SU-DHL-6 (cell line): Measurements from ENCODE around the gene MT1B.

ENCODE experiments used
- H2AFZ ChIP-seq: fragments of 200-600 bp; sonication (generic); 2 replicates; pipeline ENCODE4 v1.6.1; 2014; ENCODE audit warnings: low read depth, mild to moderate bottlenecking, moderate library complexity, mixed read lengths, antibody characterized with exemption, low read length; ENCODE audit not compliant: severe bottlenecking
- H3F3A ChIP-seq: fragments of 200-600 bp; shearing (Covaris generic); 2 replicates; pipeline ENCODE4 v1.6.0; 2016; ENCODE audit warnings: antibody characterized with exemption, mild to moderate bottlenecking; ENCODE audit not compliant: insufficient read depth
- H3K27ac ChIP-seq: fragments of 200-600 bp; sonication (generic); 2 replicates; pipeline ENCODE4 v1.5.1; 2016; ENCODE audit warnings: low read depth, mild to moderate bottlenecking, low read length, moderate library complexity, mixed read lengths
- H3K27me3 ChIP-seq: fragments of 200-600 bp; sonication (generic), shearing (Covaris generic); 2 replicates; pipeline ENCODE4 v1.6.0; 2014; ENCODE audit warnings: mild to moderate bottlenecking, low read length
- H3K36me3 ChIP-seq: fragments of 200-600 bp; sonication (generic); 2 replicates; pipeline ENCODE4 v1.6.1; 2014; ENCODE audit warnings: mild to moderate bottlenecking, low read length, mixed read lengths
- H3K4me2 ChIP-seq: fragments of 300-600, 200-600 bp; shearing (Covaris generic), sonication (generic); 2 replicates; pipeline ENCODE4 v1.6.0; 2014; ENCODE audit warnings: low read length, low read depth, mild to moderate bottlenecking; ENCODE audit not compliant: poor library complexity, severe bottlenecking
- H3K4me3 ChIP-seq: fragments of 200-600 bp; sonication (generic); 2 replicates; pipeline ENCODE4 v1.5.1; 2014; ENCODE audit warnings: antibody characterized with exemption, low read length, mild to moderate bottlenecking, mixed read lengths; ENCODE audit not compliant: insufficient read depth, poor library complexity, severe bottlenecking
- H3K79me2 ChIP-seq: fragments of 200-600 bp; sonication (generic); 2 replicates; pipeline ENCODE4 v1.6.1; 2014; ENCODE audit warnings: mild to moderate bottlenecking, low read length, moderate library complexity; ENCODE audit not compliant: insufficient read depth
- H3K9ac ChIP-seq: fragments of 200-600 bp; sonication (generic); 2 replicates; pipeline ENCODE4 v1.7.0; 2014; ENCODE audit warnings: mild to moderate bottlenecking, low read length
- H3K9me2 ChIP-seq: fragments of 200-600 bp; sonication (generic); replicated peaks from 2 replicates; pipeline ENCODE4 v1.6.1; 2014; ENCODE audit warnings: low read length; ENCODE audit not compliant: insufficient read depth
- H3K9me3 ChIP-seq: fragments of 200-600 bp; sonication (generic); 2 replicates; pipeline ENCODE4 v1.6.1; 2014; ENCODE audit warnings: low read length, mixed read lengths; ENCODE audit not compliant: insufficient read depth
- H4K20me1 ChIP-seq: fragments of 200-600 bp; sonication (generic); 2 replicates; pipeline ENCODE4 v1.6.1; 2014; ENCODE audit warnings: low read depth, mild to moderate bottlenecking, antibody characterized with exemption, low read length, moderate library complexity, mixed read lengths
- CTCF ChIP-seq: fragments of 200-600 bp; sonication (generic); IDR thresholded peaks from one replicate; pipeline ENCODE4 v1.5.1; 2017; ENCODE audit warnings: antibody characterized with exemption, mild to moderate bottlenecking, low read length, moderate library complexity; ENCODE audit not compliant: insufficient read depth, poor library complexity, severe bottlenecking
- EZH2phosphoT487 ChIP-seq: fragments of 200-600 bp; sonication (generic), shearing (Covaris generic); conservative IDR thresholded peaks from 2 replicates; pipeline ENCODE4 v1.6.1; 2018; ENCODE audit warnings: mild to moderate bottlenecking, antibody characterized with exemption, low read length, moderate library complexity, mixed read lengths

Gene MT1B

GRCh38 chr16:56639045-56639444, 12.6 kb upstream of the MT1B start:
- no peak overlapping the region for H3K4me2 ChIP-seq
- no peaks in the 10 kb centered on the region for H3K9me3 ChIP-seq
- no peak overlapping the region for H3K9ac ChIP-seq
- no peak overlapping the region for H3K4me3 ChIP-seq
- H4K20me1 ChIP-seq = no peaks in the 10 kb centered on the region
- no peak for TF ChIP-seq EZH2phosphoT487
- TF ChIP-seq CTCF = no peak
- no peak overlapping the region for H2AFZ ChIP-seq
- H3K27ac ChIP-seq = no peak overlapping the region
- no peaks in the 10 kb centered on the region for H3F3A ChIP-seq
- no peaks in the 10 kb centered on the region for H3K79me2 ChIP-seq
- H3K27me3 ChIP-seq = no peaks in the 10 kb centered on the region
- no peaks in the 10 kb centered on the region for H3K36me3 ChIP-seq
- no peaks in the 10 kb centered on the region for H3K9me2 ChIP-seq

- H3K79me2 ChIP-seq = no peaks in the 10 kb centered on the region
- H3K9me2 ChIP-seq = no peaks in the 10 kb centered on the region
- H3K27me3 ChIP-seq = no peaks in the 10 kb centered on the region
- H3K9ac ChIP-seq = no peak overlapping the region
- H3K9me3 ChIP-seq = no peaks in the 10 kb centered on the region
- no peak overlapping the region for H3K4me3 ChIP-seq
- H3F3A ChIP-seq = no peaks in the 10 kb centered on the region
- H4K20me1 ChIP-seq = no peaks in the 10 kb centered on the region
- H3K36me3 ChIP-seq = no peaks in the 10 kb centered on the region
- TF ChIP-seq CTCF = no peak
- no peak for TF ChIP-seq EZH2phosphoT487
- no peak overlapping the region for H3K4me2 ChIP-seq
- H3K27ac ChIP-seq = no peak overlapping the region
- no peak overlapping the region for H2AFZ ChIP-seq
Measured at GRCh38 chr16:56640076-56640475, 11.6 kb upstream of the MT1B start.

GRCh38 chr16:56641166-56641565, 10.5 kb upstream of the MT1B start:
- Histone ChIP-seq H3K36me3 (no peaks in the 10 kb centered on the region), H4K20me1 (no peaks in the 10 kb centered on the region), H3K4me3 (no peak overlapping the region), H3K9me2 (no peaks in the 10 kb centered on the region), H3F3A (no peaks in the 10 kb centered on the region), H3K9me3 (no peaks in the 10 kb centered on the region), H3K79me2 (no peaks in the 10 kb centered on the region), H3K9ac (no peak overlapping the region), H3K4me2 (no peak overlapping the region), H2AFZ (no peak overlapping the region), H3K27me3 (no peaks in the 10 kb centered on the region), H3K27ac (no peak overlapping the region)
- TF ChIP-seq EZH2phosphoT487 = no peak
- no peak for TF ChIP-seq CTCF
